NCI-H128 (cell line): ENCODE measurements around the gene C1orf141.
"Not testable (repeated sequence)": the region's sequence is repeated elsewhere in the genome, so short reads cannot be mapped to it uniquely, and the experiment has no call there.

Experiments used
- DNase-seq: peaks from one replicate; lab custom pipeline; 2025; ENCODE audit not compliant: unreplicated experiment; lab: John Stamatoyannopoulos, UW

Gene C1orf141

GRCh38 chr1:67143966-67144365, 9.2 kb upstream of the C1orf141 start:
- no peak for DNase-seq

- DNase-seq, result no peak
These were observed 8.2 kb upstream of the C1orf141 start for GRCh38 chr1:67142931-67143330.

GRCh38 chr1:67141832-67142231, 7.1 kb upstream of the C1orf141 start:
- DNase-seq, result not testable (repeated sequence)

GRCh38 chr1:67140460-67140859, 5.7 kb upstream of the C1orf141 start:
- DNase-seq, result no peak

GRCh38 chr1:67138813-67139499, 4.2 kb upstream of the C1orf141 start:
- no peak for DNase-seq

- DNase-seq, result no peak
These were observed 2.6 kb upstream of the C1orf141 start for GRCh38 chr1:67137307-67137753.

- no peak for DNase-seq
These were observed 584 bp upstream of the C1orf141 start for GRCh38 chr1:67135354-67135753.

GRCh38 chr1:67133177-67133576, 1.6 kb downstream of the C1orf141 start:
- DNase-seq, result no peak

- DNase-seq, result no peak
These were observed 4.1 kb downstream of the C1orf141 start for GRCh38 chr1:67130673-67131072.

- DNase-seq, result no peak
These were observed 7.8 kb downstream of the C1orf141 start for GRCh38 chr1:67126974-67127373.

GRCh38 chr1:67126111-67126746, 8.5 kb downstream of the C1orf141 start:
- DNase-seq, result no peak

- DNase-seq, result no peak
These were observed 10.3 kb downstream of the C1orf141 start for GRCh38 chr1:67124455-67124854.

- DNase-seq, result no peak
These were observed 13.7 kb downstream of the C1orf141 start for GRCh38 chr1:67120855-67121619.

GRCh38 chr1:67118646-67119045, 16.1 kb downstream of the C1orf141 start:
- DNase-seq, result no peak

- no peak for DNase-seq
These were observed 16.6 kb downstream of the C1orf141 start for GRCh38 chr1:67118191-67118590.

- DNase-seq, result no peak
These were observed 20.6 kb downstream of the C1orf141 start for GRCh38 chr1:67114162-67114561.

- DNase-seq, result no peak
These were observed 24.4 kb downstream of the C1orf141 start for GRCh38 chr1:67110352-67110751.

GRCh38 chr1:67105508-67105907, 29.3 kb downstream of the C1orf141 start:
- no peak for DNase-seq

GRCh38 chr1:67103548-67103947, 31.2 kb downstream of the C1orf141 start:
- no peak for DNase-seq

GRCh38 chr1:67100833-67101232, 33.9 kb downstream of the C1orf141 start:
- no peak for DNase-seq

GRCh38 chr1:67097305-67097704, 37.5 kb downstream of the C1orf141 start:
- no peak for DNase-seq

GRCh38 chr1:67094191-67094590, 40.6 kb downstream of the C1orf141 start:
- no peak for DNase-seq
